ENCODE data around the gene C5orf46.

C5orf46 gene

DNA sequence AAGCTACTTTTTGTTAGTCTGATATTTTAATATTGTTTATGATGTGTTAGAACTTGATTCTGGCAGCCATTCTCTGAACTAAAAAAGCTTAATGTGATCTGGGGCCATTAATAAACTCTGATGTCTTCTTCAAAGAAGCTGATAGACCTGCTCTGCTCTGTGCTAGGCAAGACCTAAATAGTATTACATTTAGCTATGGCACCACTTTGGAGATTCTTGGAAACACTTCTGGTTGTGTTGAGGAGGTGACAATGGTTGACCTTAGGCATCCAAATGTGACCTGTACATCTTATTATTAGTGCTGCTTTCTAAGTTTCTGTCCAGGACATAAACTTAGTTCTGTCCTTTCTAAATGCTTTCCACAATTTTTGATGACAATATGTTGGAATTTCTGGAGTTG lies 49.5 kb downstream of the C5orf46 start:
- no peak for DNase-seq

DNA sequence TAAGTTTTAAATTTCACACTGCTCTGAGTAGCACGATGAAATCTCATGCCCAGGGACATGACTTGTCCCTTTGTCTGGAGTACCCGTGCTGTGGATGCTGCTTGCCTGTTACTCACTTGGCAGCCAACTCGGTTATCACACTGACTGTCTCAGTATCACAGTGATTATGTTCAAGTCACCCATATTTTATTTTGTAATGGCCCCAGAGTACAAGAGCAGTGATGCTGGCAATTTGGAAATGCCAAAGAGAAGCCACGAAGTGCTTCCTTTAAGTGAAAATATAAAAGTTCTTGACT lies 50.6 kb downstream of the C5orf46 start:
- no peak for DNase-seq

DNA sequence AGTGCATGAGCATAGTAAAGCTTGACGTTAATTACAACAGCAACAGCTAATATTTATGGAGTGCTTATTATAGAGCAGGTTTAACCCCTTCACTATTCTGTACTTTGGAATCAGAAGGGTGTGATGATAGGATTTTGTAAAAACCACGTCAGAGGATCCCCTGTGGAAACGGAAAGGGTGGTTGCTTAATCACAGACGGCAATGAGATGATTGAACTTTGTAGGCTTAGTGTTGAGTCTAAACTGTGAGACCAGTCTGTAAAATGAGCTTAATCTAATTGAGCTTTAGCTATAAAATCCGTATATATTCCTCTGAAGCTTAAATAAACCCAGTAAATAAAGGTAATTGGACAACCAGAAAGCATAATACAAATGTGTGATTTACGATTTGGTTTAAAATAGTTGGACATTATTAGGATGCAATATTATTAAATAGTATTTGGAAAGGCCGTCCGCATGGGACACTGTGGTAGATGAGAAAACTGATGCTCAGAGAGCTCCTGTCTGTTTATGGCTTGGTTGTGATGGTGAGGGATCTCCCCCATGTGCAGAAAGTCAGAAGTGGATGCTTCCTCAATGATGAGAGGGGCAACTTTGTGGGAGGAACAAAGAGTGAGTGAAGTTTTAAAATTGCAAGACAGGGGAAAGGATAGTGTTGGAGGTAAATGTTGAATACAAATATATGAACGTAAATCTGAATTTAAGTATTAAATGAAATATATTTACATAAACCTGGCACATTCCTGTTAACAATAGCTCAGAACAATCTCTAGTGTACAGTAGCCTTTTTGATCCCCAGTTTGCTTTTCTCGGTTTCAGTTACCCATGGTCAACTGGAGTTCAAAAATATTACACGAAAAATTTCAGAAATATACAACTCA lies 51.2 kb downstream of the C5orf46 start:
- no peak for DNase-seq

DNA sequence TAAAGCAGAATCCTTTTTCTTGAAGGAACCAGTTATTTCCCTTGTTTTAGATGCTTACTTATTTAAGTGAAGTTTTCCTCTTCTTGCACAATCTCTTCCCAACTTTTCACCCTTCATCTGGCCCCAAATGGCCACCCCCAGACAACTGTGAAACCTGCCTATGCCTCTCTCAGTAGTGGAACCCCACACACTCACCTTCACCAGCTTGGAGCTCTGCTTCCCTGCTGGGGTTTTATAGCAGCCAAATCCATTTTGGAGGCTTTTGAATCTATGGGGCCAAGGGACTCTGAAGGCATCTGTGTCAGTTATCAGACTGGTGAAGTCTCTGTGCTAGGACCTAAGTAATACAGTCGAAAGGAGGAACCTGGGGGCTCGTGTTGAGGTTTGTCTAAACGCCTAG lies 52.0 kb downstream of the C5orf46 start:
- no peak for DNase-seq

DNA sequence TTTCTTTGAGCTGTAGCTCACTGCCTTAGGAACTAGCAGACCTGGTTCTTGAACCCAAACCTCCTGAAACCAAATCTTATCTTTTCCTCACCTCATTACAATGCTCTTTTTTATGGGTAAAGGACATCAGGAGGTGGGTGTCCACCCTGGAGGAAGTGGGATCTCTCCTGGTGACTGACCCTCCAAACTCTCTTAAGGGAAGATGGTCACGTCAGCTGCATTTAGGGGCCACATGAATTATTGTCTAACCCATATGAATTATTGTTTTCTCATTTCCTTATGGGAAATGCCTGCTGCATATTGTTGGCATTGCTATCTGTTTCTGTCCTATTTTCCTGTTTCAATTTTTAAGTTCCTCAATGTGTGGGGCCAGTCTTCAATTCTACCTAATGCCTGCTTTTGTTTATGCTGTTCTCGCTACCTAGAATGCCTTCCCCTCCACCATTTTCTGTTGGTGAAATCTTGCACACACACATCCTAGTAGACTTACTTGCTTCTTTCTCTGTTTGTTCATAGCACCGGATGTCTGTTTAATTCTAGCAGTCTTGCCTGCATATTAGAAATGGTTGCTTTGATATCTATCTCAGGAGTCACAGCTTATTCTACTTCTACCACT lies 52.9 kb downstream of the C5orf46 start:
- no peak for DNase-seq

DNA sequence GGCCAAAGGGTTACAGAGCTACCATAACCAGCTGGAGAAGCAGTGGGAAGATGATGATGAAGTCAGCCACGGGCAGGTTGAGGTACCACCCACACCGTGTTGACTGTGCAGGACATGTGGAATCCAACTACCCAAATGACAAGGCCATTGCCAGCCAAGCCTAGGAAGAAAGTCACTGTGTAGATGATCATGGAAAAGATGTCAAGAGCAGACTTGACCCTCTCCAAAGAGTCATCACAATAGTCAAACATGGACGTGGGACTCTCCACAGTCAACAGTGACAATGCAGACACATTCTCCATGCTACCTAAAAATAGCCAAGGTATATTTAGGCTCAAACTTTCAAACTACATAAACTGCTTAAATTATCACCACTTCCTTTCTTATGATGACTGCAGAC lies 54.0 kb downstream of the C5orf46 start:
- no peak for DNase-seq

DNA sequence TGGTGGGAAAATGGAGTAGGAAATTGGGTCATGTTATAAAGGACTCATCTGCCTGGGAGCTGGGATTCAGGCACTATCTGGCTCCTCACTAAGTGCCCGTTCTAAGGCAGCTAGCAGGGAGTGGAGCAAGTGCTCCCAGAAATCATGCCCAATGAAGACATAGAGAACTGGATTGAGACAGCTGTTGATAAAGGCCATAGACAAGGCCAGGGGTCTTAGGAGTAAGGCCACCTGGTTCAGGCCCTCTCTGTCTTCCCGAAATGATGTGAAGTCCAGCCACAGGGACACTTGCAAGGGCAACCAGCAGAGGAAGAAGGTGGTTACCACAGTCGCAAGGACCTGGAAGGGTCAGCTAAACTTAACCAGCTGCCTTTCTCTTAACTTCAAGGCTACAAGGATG lies 54.8 kb downstream of the C5orf46 start:
- DNase-seq: no peak

DNA sequence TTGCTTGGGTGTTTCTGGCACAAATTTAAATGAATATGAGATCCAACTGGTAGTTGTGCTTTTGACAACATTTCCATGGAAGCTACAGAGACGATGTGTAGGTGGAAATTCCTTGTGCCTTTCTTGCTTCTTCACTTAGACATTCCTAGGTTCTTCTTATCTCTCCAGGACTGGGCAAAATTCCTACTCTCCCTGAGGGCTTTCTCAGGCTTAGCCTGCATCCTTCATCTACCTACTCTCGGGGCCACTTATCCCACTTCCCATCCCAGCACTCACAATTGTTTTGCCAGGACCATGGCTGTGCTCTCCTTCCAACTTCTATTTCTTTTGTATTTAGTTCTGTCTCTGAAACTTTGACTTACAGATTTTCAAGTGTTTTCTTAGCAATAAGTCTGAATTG lies 57.1 kb downstream of the C5orf46 start:
- DNase-seq: no peak

DNA sequence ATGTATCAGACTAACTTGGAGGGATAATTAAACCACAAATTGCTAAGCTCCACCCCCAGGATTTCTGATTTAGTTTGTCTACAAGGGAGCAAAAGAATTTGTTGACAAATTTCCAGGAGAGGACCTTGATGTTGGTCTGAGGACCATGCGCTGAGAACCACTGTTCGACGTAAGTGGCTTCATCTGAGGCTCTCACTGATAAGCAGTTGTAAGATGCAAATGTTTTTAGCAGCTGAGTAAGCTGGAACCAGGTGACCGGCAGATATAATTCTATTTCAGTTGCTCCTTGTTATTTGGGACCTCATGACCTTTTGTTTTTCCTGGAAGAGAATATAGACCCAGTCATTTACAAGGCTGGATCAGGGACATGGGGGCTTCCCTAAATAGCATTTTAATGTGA lies 60.7 kb downstream of the C5orf46 start:
- no peak for DNase-seq

DNA sequence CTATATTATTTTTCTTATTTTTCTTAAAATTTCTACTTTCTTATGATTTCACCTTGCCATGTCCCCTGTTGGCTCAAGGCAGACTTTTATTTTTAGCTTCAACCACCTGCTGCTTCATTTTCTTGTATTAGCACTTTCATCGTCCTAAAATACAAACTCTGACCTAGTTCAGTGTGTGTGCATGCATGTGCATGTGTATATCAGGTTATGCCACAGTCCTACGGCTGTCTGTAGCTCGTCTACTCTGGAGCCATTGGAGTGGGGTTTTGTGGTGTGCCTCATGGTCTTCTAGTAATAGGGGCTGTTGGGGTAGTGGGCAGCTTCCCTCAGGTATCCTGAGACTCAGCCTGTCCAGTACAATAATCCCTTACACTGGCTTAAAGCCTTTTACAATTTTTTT lies 61.5 kb downstream of the C5orf46 start:
- no peak for DNase-seq

DNA sequence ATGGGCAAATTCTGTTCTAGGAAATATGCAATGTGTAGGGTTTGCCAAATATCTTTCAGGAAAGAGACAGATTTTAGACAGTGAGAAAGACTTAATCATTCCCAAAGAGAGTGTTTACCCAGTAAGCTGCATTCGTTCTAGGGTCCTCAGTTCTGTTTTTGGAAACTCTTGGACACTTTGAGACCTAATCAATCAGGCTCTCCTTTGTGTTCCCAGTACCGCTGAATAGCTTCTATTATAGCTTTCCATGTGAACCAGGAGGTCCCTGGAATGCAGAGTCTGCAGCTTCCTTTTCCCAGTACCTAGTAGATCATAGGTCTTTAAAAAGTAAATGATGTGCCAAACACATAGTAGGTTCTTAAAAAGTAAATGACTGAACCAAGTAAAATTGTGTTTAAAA lies 63.5 kb downstream of the C5orf46 start:
- no peak for DNase-seq
